VCaP (cell line): ENCODE data around the gene SYNGR1.

Source experiments
- H3K27ac ChIP-seq: fragments of 450-650 bp; 2 replicates; pipeline ENCODE4 v1.5.1; 2017
- CTCF ChIP-seq: fragments of 450-650 bp; conservative IDR thresholded peaks from 2 replicates; pipeline ENCODE4 v1.5.1; 2017; ENCODE audit warnings: mild to moderate bottlenecking, moderate library complexity

SYNGR1 gene

GRCh38 chr22:39431216-39431801, 81.5 kb downstream of the SYNGR1 start:
- no peak for TF ChIP-seq CTCF
- H3K27ac ChIP-seq: no peak overlapping the region

- H3K27ac ChIP-seq: no peak overlapping the region
- TF ChIP-seq CTCF: no peak
Observed at GRCh38 chr22:39431821-39432251, 82.0 kb downstream of the SYNGR1 start.

- no peak for TF ChIP-seq CTCF
- no peak overlapping the region for H3K27ac ChIP-seq
Observed at GRCh38 chr22:39432361-39432811, 82.6 kb downstream of the SYNGR1 start.

- TF ChIP-seq CTCF: no peak
- no peak overlapping the region for H3K27ac ChIP-seq
Observed at GRCh38 chr22:39433476-39434242, 83.9 kb downstream of the SYNGR1 start.

- H3K27ac ChIP-seq: no peak overlapping the region
- TF ChIP-seq CTCF: no peak
Observed at GRCh38 chr22:39434243-39434653, 84.5 kb downstream of the SYNGR1 start.

- no peak for TF ChIP-seq CTCF
- H3K27ac ChIP-seq: no peak overlapping the region
Observed at GRCh38 chr22:39434721-39435120, 84.9 kb downstream of the SYNGR1 start.
